Stomach (tissue), 4 donors: ENCODE measurements around the gene TMEM120B.

Experiments used
- CTCF ChIP-seq, 7 experiments: fragments of 450-650 bp in 4 of 7; fragments of 200-600 bp in 3 of 7; sonication (generic) in 3 of 7; IDR thresholded peaks; one replicate each; pipeline ENCODE4 v1.5.1; 2016 to 2019; ENCODE audit warnings: antibody characterized with exemption in 7 of 7, control low read depth in 2 of 7, mild to moderate bottlenecking in 1 of 7
- POLR2A ChIP-seq, 4 donors: fragments of 450-650 bp; IDR thresholded peaks; one replicate each; pipeline ENCODE4 v1.6.1; 2016; ENCODE audit warnings: antibody characterized with exemption in 4 of 4, control low read depth in 2 of 4, mild to moderate bottlenecking in 1 of 4, moderate library complexity in 1 of 4
- POLR2AphosphoS5 ChIP-seq, 3 donors: sonication (generic); formaldehyde crosslinking; IDR thresholded peaks; one replicate each; pipeline ENCODE4 v1.6.1; 2016; ENCODE audit warnings: antibody characterized with exemption in 3 of 3

GRCh38 chr12:121673013-121673511, 39.5 kb upstream of the TMEM120B start:
- no peak for TF ChIP-seq POLR2A (IDR thresholded peaks at IDR 0.05)
- TF ChIP-seq CTCF (IDR thresholded peaks at IDR 0.05): no peak
- peak in 1 of 3 donors; percentile 28 for TF ChIP-seq POLR2AphosphoS5 (IDR thresholded peaks at IDR 0.05)
